Measurements from ENCODE around the gene IMMT. TPM values are rescaled to one million over a fixed set of nuclear protein-coding genes. Genes with fewer than 3 reads are reported as not detected.

IMMT gene
- total and polyA plus RNA-seq, 2 of the 8 experiments (the other 6 are each of a cell fraction or from before 2014, with no cell fraction given), result 37.7 to 103 TPM

GRCh38 chr2:86105252-86105968 lies 89.9 kb downstream of the IMMT start, which contains the start of gene POLR1A:
Gene POLR1A, minus strand, starts transcription at chr2:86105886. Its CDS starts 110 bp downstream, at chr2:86105776.
- Histone ChIP-seq H3K23ac (ENCODE audit: insufficient read length) (no peak within 1 kb of the TSS), H2BK12ac (ENCODE audit: low read depth, low read length) (peak within 1 kb of the TSS; percentile 30; the same call in 1 of the 2 replicates), H2BK20ac (ENCODE audit: low read length) (no peak within 1 kb of the TSS), H3K27ac (ENCODE audit: low read depth, low read length) (peak within 1 kb of the TSS; percentile 94), H2AFZ (ENCODE audit: low read length) (peak within 1 kb of the TSS; percentile 95), H3K9ac (replicated peaks in 1 of 4; ENCODE audit: extremely low read depth in 1 of 4, low read depth in 3 of 4, low read length in 3 of 4) (peak within 1 kb of the TSS; percentile 80 to 99 (median 96)), H4K20me1 (replicated peaks in 1 of 2; ENCODE audit: control insufficient read depth in 1 of 2, insufficient read depth in 2 of 2, low read length in 2 of 2) (peaks cover 2 to 13% of the 10 kb centered on the region in 2 experiments), H3K23me2 (ENCODE audit: low read depth, low read length) (no peaks in the 10 kb centered on the region; the same call in 1 of the 2 replicates), H3K14ac (ENCODE audit: insufficient read length) (no peak within 1 kb of the TSS), H3K27me3 (replicated peaks in 1 of 4; ENCODE audit: control insufficient read depth in 3 of 4, extremely low read depth in 1 of 4, insufficient read depth in 3 of 4, low read length in 3 of 4) (no peaks in the 10 kb centered on the region), H2BK5ac (ENCODE audit: low read depth, low read length) (peak within 1 kb of the TSS; percentile 95), H3K79me1 (ENCODE audit: low read depth, low read length) (no peaks in the 10 kb centered on the region; the same call in 1 of the 2 replicates), H3K36me3 (ENCODE audit: control insufficient read depth in 2 of 4, insufficient read depth in 4 of 4, low read length in 3 of 4) (peaks cover 2 to 24% (median 16%) of the 10 kb centered on the region in 4 experiments), H3K18ac (ENCODE audit: extremely low read depth, low read length) (peak within 1 kb of the TSS; percentile 80; the same call in 1 of the 2 replicates), H3K56ac (replicated peaks; ENCODE audit: insufficient read length, low read depth, low read length) (peak within 1 kb of the TSS; percentile 43), H2BK120ac (replicated peaks; ENCODE audit: low read depth, low read length) (no peak within 1 kb of the TSS), H3K79me2 (ENCODE audit: control insufficient read depth in 1 of 2, insufficient read depth in 2 of 2, low read length in 2 of 2) (peaks cover 32 to 91% of the 10 kb centered on the region in 2 experiments), H3K9me3 (ENCODE audit: insufficient read depth in 2 of 2, low read depth in 1 of 2, low read length in 1 of 2) (no peaks in the 10 kb centered on the region), H4K8ac (ENCODE audit: extremely low read depth, insufficient read depth, low read length) (peak within 1 kb of the TSS; percentile 89; the same call in 1 of the 2 replicates), H4K5ac (ENCODE audit: insufficient read length, low read depth, low read length) (peak within 1 kb of the TSS; percentile 76), H3K4me3 (ENCODE audit: extremely low read depth in 1 of 4, insufficient read depth in 2 of 4, low read depth in 3 of 4, low read length in 4 of 4) (peak within 1 kb of the TSS; percentile 96 to 99 (median 97)), H2BK15ac (ENCODE audit: low read length) (no peak within 1 kb of the TSS), H3K4me1 (replicated peaks in 1 of 4; ENCODE audit: control insufficient read depth in 3 of 4, insufficient read depth in 4 of 4, low read length in 3 of 4) (peaks cover 0 to 4% (median 0%) of the 10 kb centered on the region in 4 experiments; a peak in 1 of 7 replicates), H4K91ac (replicated peaks; ENCODE audit: insufficient read length, low read length) (no peak within 1 kb of the TSS), H2AK5ac (ENCODE audit: low read depth, low read length) (peak within 1 kb of the TSS; percentile 19; the same call in 1 of the 2 replicates), H3K4ac (replicated peaks; ENCODE audit: insufficient read length, low read depth, low read length) (no peak within 1 kb of the TSS), H3K4me2 (ENCODE audit: insufficient read depth in 1 of 2, low read depth in 2 of 2, low read length in 2 of 2) (peak within 1 kb of the TSS; percentile 83 to 84)
- 2% methylated on average over 38 of the region's 38 CpGs; no CpG with 5 or more reads in 1 of the 2 experiments for WGBS, 2 experiments (ENCODE audit: extremely low coverage in 1 of 2, insufficient coverage in 1 of 2, insufficient read length in 1 of 2, insufficient replicate concordance in 2 of 2, low coverage in 1 of 2, low lambda C conversion rate in 2 of 2, missing lambda C conversion rate in 1 of 2)
- CTCF ChIA-PET (ENCODE audit: partially characterized antibody), result interaction anchor here (0.6 to 4.1 kb wide), 2 partner anchors 17 to 335 kb away, joined by 4 to 16 read pairs; no protein-coding TSS in a partner anchor
- DNase-seq (ENCODE audit: low read depth in 1 of 2, low spot score in 2 of 2), result peak; percentile 76 to 85
- FAIRE-seq, result peak; percentile 68
- POLR2A ChIA-PET (ENCODE audit: partially characterized antibody), result interaction anchor here (0.8 to 12.1 kb wide), 21 partner anchors 10 to 494 kb away, joined by 3 to 119 read pairs (median 4); partner anchors contain the start of genes C2orf68 and IMMT
- TF ChIP-seq ASH2L (IDR thresholded peaks at IDR 0.05; ENCODE audit: low read length), result peak; percentile 65
- peak; percentile 29; the same call in 1 of the 2 replicates for TF ChIP-seq PHF8 (conservative IDR thresholded peaks at IDR 0.05; ENCODE audit: low read depth, low read length)
- no peak for TF ChIP-seq CEBPB (IDR thresholded peaks at IDR 0.05; ENCODE audit: low read depth, low read length)
- TF ChIP-seq NRF1 (IDR thresholded peaks at IDR 0.05; ENCODE audit: low read depth, low read length), result peak; percentile 82
- peak; percentile 94 for TF ChIP-seq SIX5 (IDR thresholded peaks at IDR 0.05; ENCODE audit: low read depth, low read length)
- TF ChIP-seq POLR2A (IDR thresholded peaks at IDR 0.05; ENCODE audit: control extremely low read depth in 1 of 2, low read depth in 2 of 2, low read length in 2 of 2), result peak in 1 of 2 experiments; percentile 79; a peak in 1 of 3 replicates
- TF ChIP-seq SP1 (IDR thresholded peaks at IDR 0.05; ENCODE audit: low read depth, low read length), result no peak
- TF ChIP-seq SIN3A (conservative IDR thresholded peaks at IDR 0.05 in 1 of 2, IDR thresholded peaks at IDR 0.05 in 1 of 2; ENCODE audit: low read depth in 1 of 2, low read length in 2 of 2), result peak; percentile 60 to 93; a peak in 3 of 4 replicates
- no peak for TF ChIP-seq TCF12 (IDR thresholded peaks at IDR 0.05; ENCODE audit: low read depth, low read length)
- TF ChIP-seq KDM4A (IDR thresholded peaks at IDR 0.05; ENCODE audit: low read depth, low read length, severe bottlenecking), result no peak
- TF ChIP-seq MAFK (IDR thresholded peaks at IDR 0.05; ENCODE audit: low read depth, low read length), result no peak
- no peak for TF ChIP-seq CBX8 (IDR thresholded peaks at IDR 0.05; ENCODE audit: borderline replicate concordance, low read depth, low read length)
- peak; percentile 45; the same call in 1 of the 2 replicates for TF ChIP-seq CREB1 (IDR thresholded peaks at IDR 0.05)

Data from H1 (cell line).